ENCODE measurements around the gene SREBF1.

Gene SREBF1

DNA sequence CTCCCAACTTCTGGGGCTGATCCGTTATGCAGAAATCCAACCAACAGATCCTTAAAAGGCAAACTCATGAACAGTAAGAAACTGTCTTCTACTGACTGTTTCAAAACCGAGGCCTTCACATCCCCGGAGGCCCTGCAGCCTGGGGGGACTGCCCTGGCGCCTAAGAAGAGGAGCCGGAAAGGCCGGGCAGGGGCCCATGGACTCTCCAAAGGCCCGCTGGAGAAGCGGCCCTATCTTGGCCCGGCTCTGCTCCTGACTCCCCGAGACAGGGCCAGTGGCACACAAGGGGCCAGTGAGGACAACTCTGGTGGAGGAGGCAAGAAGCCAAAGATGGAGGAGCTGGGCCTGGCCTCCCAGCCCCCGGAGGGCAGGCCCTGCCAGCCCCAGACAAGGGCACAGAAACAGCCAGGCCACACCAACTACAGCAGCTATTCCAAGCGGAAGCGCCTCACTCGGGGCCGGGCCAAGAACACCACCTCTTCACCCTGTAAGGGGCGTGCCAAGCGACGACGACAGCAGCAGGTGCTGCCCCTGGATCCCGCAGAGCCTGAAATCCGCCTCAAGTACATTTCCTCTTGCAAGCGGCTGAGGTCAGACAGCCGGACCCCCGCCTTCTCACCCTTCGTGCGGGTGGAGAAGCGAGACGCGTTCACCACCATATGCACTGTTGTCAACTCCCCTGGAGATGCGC, 39.5 kb downstream of the SREBF1 start:
- POLR2A ChIA-PET, result interaction anchor here (1.0 kb wide), 1 partner anchor 13 kb away, joined by 3 read pairs; no protein-coding TSS in a partner anchor
- DNase-seq (ENCODE audit: extremely low spot score), result no peak
- CTCF ChIA-PET, result interaction anchor here (1.2 kb wide), 1 partner anchor 117 kb away, joined by 3 read pairs; no protein-coding TSS in a partner anchor
- TF ChIP-seq SP1 (IDR thresholded peaks at IDR 0.05) (no peak), SUZ12 (IDR thresholded peaks at IDR 0.05) (no peak), TARDBP (IDR thresholded peaks at IDR 0.05) (no peak), HDGF (IDR thresholded peaks at IDR 0.05; ENCODE audit: borderline replicate concordance) (no peak), NFRKB (IDR thresholded peaks at IDR 0.05) (no peak), BHLHE40 (IDR thresholded peaks at IDR 0.05; ENCODE audit: borderline replicate concordance) (no peak), L3MBTL2 (conservative IDR thresholded peaks at IDR 0.05) (no peak), ELF4 (IDR thresholded peaks at IDR 0.05) (no peak), LEF1 (IDR thresholded peaks at IDR 0.05; ENCODE audit: borderline replicate concordance) (no peak), FOXA1 (IDR thresholded peaks at IDR 0.05) (no peak), CTBP1 (IDR thresholded peaks at IDR 0.05; ENCODE audit: borderline replicate concordance) (no peak), FOXM1 (IDR thresholded peaks at IDR 0.05; ENCODE audit: borderline replicate concordance) (no peak), ARNT (IDR thresholded peaks at IDR 0.05) (no peak)
- TF ChIP-seq, protein P1, sequence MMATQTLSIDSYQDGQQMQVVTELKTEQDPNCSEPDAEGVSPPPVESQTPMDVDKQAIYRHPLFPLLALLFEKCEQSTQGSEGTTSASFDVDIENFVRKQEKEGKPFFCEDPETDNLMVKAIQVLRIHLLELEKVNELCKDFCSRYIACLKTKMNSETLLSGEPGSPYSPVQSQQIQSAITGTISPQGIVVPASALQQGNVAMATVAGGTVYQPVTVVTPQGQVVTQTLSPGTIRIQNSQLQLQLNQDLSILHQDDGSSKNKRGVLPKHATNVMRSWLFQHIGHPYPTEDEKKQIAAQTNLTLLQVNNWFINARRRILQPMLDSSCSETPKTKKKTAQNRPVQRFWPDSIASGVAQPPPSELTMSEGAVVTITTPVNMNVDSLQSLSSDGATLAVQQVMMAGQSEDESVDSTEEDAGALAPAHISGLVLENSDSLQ (IDR thresholded peaks at IDR 0.05), result no peak

DNA sequence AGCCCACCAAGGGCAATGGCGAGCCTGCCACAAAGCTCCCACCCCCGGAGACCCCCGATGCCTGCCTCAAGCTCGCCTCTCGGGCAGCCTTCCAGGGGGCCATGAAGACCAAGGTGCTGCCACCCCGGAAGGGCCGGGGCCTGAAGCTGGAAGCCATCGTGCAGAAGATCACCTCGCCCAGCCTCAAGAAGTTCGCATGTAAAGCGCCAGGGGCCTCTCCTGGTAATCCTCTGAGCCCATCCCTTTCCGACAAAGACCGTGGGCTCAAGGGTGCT, 40.1 kb downstream of the SREBF1 start:
- no peak for DNase-seq (ENCODE audit: extremely low spot score)
- ChIA-PET POLR2A (interaction anchor here (1.0 kb wide), 1 partner anchor 13 kb away, joined by 3 read pairs; no protein-coding TSS in a partner anchor), CTCF (interaction anchor here (1.2 kb wide), 1 partner anchor 116 kb away, joined by 3 read pairs; no protein-coding TSS in a partner anchor)

DNA sequence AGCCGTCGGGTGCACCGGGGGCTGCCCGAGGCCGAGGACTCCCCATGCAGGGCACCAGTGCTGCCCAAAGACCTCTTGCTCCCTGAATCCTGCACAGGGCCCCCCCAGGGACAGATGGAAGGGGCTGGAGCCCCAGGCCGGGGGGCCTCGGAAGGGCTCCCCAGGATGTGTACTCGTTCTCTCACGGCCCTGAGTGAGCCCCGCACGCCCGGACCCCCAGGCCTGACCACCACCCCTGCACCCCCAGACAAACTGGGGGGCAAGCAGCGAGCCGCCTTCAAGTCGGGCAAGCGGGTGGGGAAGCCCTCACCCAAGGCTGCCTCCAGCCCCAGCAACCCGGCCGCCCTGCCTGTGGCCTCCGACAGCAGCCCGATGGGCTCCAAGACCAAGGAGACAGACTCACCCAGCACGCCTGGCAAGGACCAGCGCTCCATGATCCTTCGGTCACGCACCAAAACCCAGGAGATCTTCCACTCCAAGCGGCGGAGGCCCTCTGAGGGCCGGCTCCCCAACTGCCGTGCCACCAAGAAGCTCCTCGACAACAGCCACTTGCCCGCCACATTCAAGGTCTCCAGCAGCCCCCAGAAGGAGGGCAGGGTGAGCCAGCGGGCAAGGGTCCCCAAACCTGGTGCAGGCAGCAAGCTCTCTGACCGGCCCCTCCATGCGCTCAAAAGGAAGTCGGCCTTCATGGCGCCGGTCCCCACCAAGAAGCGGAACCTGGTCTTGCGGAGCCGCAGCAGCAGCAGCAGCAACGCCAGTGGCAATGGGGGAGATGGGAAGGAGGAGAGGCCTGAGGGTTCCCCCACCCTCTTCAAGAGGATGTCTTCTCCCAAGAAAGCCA, 40.6 kb downstream of the SREBF1 start:
- ChIA-PET POLR2A (interaction anchor here (1.1 kb wide), 1 partner anchor 40 kb away, joined by 3 read pairs; the partner anchor contains the start of gene SREBF1), CTCF (interaction anchor here (1.2 kb wide), 1 partner anchor 115 kb away, joined by 3 read pairs; no protein-coding TSS in a partner anchor)
- DNase-seq (ENCODE audit: extremely low spot score), result no peak
- TF ChIP-seq FOXK2 (IDR thresholded peaks at IDR 0.05), result no peak

More for the DNA sequence above, 40.1 kb downstream of the SREBF1 start:
- TF ChIP-seq SUZ12 (IDR thresholded peaks at IDR 0.05), result no peak
- TF ChIP-seq ARNT (IDR thresholded peaks at IDR 0.05), result no peak
- no peak for TF ChIP-seq TARDBP (IDR thresholded peaks at IDR 0.05)
- TF ChIP-seq FOXK2 (IDR thresholded peaks at IDR 0.05), result no peak
- no peak for TF ChIP-seq BHLHE40 (IDR thresholded peaks at IDR 0.05; ENCODE audit: borderline replicate concordance)
- no peak for TF ChIP-seq SP1 (IDR thresholded peaks at IDR 0.05)
- TF ChIP-seq FOXM1 (IDR thresholded peaks at IDR 0.05; ENCODE audit: borderline replicate concordance), result no peak
- TF ChIP-seq ZNF384 (IDR thresholded peaks at IDR 0.05), result no peak
- TF ChIP-seq ELF4 (IDR thresholded peaks at IDR 0.05), result no peak
- no peak for TF ChIP-seq HDGF (IDR thresholded peaks at IDR 0.05; ENCODE audit: borderline replicate concordance)
- TF ChIP-seq FOXA1 (IDR thresholded peaks at IDR 0.05), result no peak
- TF ChIP-seq LEF1 (IDR thresholded peaks at IDR 0.05; ENCODE audit: borderline replicate concordance), result no peak
- no peak for TF ChIP-seq CTBP1 (IDR thresholded peaks at IDR 0.05; ENCODE audit: borderline replicate concordance)
- no peak for TF ChIP-seq L3MBTL2 (conservative IDR thresholded peaks at IDR 0.05)
- no peak for TF ChIP-seq NFRKB (IDR thresholded peaks at IDR 0.05)
- TF ChIP-seq, protein P1 (IDR thresholded peaks at IDR 0.05), result no peak

DNA sequence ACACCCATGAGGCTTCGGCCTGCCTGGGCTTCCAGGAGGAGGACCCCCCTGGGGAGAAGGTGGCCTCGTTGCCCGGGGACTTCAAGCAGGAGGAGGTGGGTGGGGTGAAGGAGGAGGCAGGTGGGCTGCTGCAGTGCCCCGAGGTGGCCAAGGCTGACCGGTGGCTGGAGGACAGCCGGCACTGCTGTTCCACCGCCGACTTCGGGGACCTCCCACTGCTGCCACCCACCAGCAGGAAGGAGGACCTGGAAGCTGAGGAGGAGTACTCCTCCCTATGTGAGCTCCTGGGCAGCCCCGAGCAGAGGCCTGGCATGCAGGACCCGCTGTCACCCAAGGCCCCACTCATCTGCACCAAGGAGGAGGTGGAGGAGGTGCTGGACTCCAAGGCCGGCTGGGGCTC, 41.5 kb downstream of the SREBF1 start:
- DNase-seq (ENCODE audit: extremely low spot score), result no peak
- ChIA-PET CTCF (no interaction called here), POLR2A (interaction anchor here (1.1 kb wide), 1 partner anchor 41 kb away, joined by 3 read pairs; the partner anchor contains the start of gene SREBF1)
- no peak for TF ChIP-seq NFRKB (IDR thresholded peaks at IDR 0.05)
- no peak for TF ChIP-seq TARDBP (IDR thresholded peaks at IDR 0.05)
- no peak for TF ChIP-seq SP1 (IDR thresholded peaks at IDR 0.05)
- no peak for TF ChIP-seq SUZ12 (IDR thresholded peaks at IDR 0.05)
- TF ChIP-seq FOXK2 (IDR thresholded peaks at IDR 0.05), result no peak
- no peak for TF ChIP-seq HDGF (IDR thresholded peaks at IDR 0.05; ENCODE audit: borderline replicate concordance)
- no peak for TF ChIP-seq ELF4 (IDR thresholded peaks at IDR 0.05)
- TF ChIP-seq CTBP1 (IDR thresholded peaks at IDR 0.05; ENCODE audit: borderline replicate concordance), result no peak
- TF ChIP-seq BHLHE40 (IDR thresholded peaks at IDR 0.05; ENCODE audit: borderline replicate concordance), result no peak

DNA sequence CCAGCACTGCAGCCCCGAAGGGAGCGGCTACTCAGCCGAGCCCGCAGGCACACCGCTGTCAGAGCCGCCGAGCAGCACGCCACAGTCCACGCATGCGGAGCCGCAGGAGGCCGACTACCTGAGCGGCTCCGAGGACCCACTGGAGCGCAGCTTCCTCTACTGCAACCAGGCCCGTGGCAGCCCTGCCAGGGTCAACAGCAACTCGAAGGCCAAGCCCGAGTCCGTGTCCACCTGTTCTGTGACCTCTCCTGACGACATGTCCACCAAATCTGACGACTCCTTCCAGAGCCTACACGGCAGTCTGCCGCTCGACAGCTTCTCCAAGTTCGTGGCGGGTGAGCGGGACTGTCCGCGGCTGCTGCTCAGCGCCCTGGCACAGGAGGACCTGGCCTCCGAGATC, 42.4 kb downstream of the SREBF1 start:
- CTCF ChIA-PET, result no interaction called here
- DNase-seq (ENCODE audit: extremely low spot score), result no peak
- POLR2A ChIA-PET, result interaction anchor here (0.5 kb wide), 1 partner anchor 47 kb away, joined by 3 read pairs; no protein-coding TSS in a partner anchor
- TF ChIP-seq FOXA1 (IDR thresholded peaks at IDR 0.05) (no peak), SUZ12 (IDR thresholded peaks at IDR 0.05) (no peak), L3MBTL2 (conservative IDR thresholded peaks at IDR 0.05) (no peak), SP1 (IDR thresholded peaks at IDR 0.05) (no peak), BHLHE40 (IDR thresholded peaks at IDR 0.05; ENCODE audit: borderline replicate concordance) (no peak), FOXK2 (IDR thresholded peaks at IDR 0.05) (no peak), FOXM1 (IDR thresholded peaks at IDR 0.05; ENCODE audit: borderline replicate concordance) (no peak), HDGF (IDR thresholded peaks at IDR 0.05; ENCODE audit: borderline replicate concordance) (no peak), TARDBP (IDR thresholded peaks at IDR 0.05) (no peak), CTBP1 (IDR thresholded peaks at IDR 0.05; ENCODE audit: borderline replicate concordance) (no peak), ELF4 (IDR thresholded peaks at IDR 0.05) (no peak), ZNF384 (IDR thresholded peaks at IDR 0.05) (no peak), LEF1 (IDR thresholded peaks at IDR 0.05; ENCODE audit: borderline replicate concordance) (no peak), NFRKB (IDR thresholded peaks at IDR 0.05) (no peak), ARNT (IDR thresholded peaks at IDR 0.05) (no peak)
- TF ChIP-seq, protein P1 (IDR thresholded peaks at IDR 0.05), result no peak
